HepG2 (cell line): ENCODE data around the gene GLIS1. TPM values are rescaled to one million over a fixed set of nuclear protein-coding genes. Genes with fewer than 3 reads are reported as not detected.

Experiments
- ATAC-seq: fragments of 200-7000 bp; cut with Tn5 transposase; 3 replicates; pipeline ENCODE4 v1.9.1; 2020; ENCODE audit warnings: mild to moderate bottlenecking, moderate library complexity
- BruUV-seq: library from RNA; stranded (reverse); fragments of 400-500 nt; replicated peaks from 2 replicates; lab custom pipeline; 2021; lab: Mats Ljungman, UMichigan
- CTCF ChIA-PET: fragments of 300-600 bp; formaldehyde crosslinking; extraction: SDS; loops from one replicate; lab custom pipeline; 2021; ENCODE audit warnings: low total read pairs, inconsistent platforms, low intra/inter-chr PET ratio; lab: Yijun Ruan, JAX
- POLR2A ChIA-PET: fragments of 350-600 bp; sonication (Branson Sonifier 250); formaldehyde crosslinking; loops from one replicate; lab custom pipeline; 2020; ENCODE audit warnings: antibody characterized with exemption, inconsistent platforms; lab: Yijun Ruan, JAX
- DNase-seq: peaks from one replicate; pipeline ENCODE4 v3.0.0-alpha.2; 2015; ENCODE audit warnings: low spot score
- FAIRE-seq: peaks from 3 replicates; lab custom pipeline; 2011; peaks lifted over from hg19 to GRCh38; lab: Jason Lieb, UNC
- H2AFZ ChIP-seq: one replicate; pipeline ENCODE4 v1.6.1; 2011; ENCODE audit warnings: low read length, inconsistent platforms
- H3K27ac ChIP-seq: fragments of 300-600 bp; 3 replicates; pipeline ENCODE4 v1.8.0; 2011; ENCODE audit warnings: mixed run types, mild to moderate bottlenecking, mixed read lengths, low read length, inconsistent platforms; ENCODE audit not compliant: insufficient read depth; ENCODE audit errors: extremely low read length
- H3K27me3 ChIP-seq, 2 experiments: fragments of 200-600 bp in 1 of 2; 2 replicates in 1 of 2; 3 replicates in 1 of 2; pipeline versions ENCODE4 v1.6.0 to v1.8.0; 2011; ENCODE audit warnings: low read length in 2 of 2, mild to moderate bottlenecking in 2 of 2, moderate library complexity in 2 of 2, inconsistent platforms in 1 of 2; ENCODE audit not compliant: insufficient read depth in 2 of 2, control insufficient read depth in 1 of 2
- H3K36me3 ChIP-seq, 2 experiments: fragments of 200-600 bp in 1 of 2; replicated peaks in 1 of 2; 2 replicates in 1 of 2; 3 replicates in 1 of 2; pipeline versions ENCODE4 v1.5.1 to v1.8.0; 2011; ENCODE audit warnings: low read length in 2 of 2, inconsistent platforms in 1 of 2; ENCODE audit not compliant: insufficient read depth in 2 of 2, control insufficient read depth in 1 of 2
- H3K4me1 ChIP-seq: 2 replicates; pipeline ENCODE4 v1.5.1; 2012; ENCODE audit warnings: low read length, inconsistent platforms; ENCODE audit not compliant: insufficient read depth
- H3K4me2 ChIP-seq: 2 replicates; pipeline ENCODE4 v1.6.0; 2011; ENCODE audit warnings: low read depth, low read length, inconsistent platforms
- H3K4me3 ChIP-seq, 3 experiments: fragments of 200-600 bp in 1 of 3; sonication (generic), shearing (Covaris generic) in 1 of 3; replicated peaks in 1 of 3; 2 replicates each; pipeline ENCODE4 v1.5.1; 2011 to 2016; ENCODE audit warnings: low read length in 3 of 3, inconsistent platforms in 2 of 3, low read depth in 2 of 3, mild to moderate bottlenecking in 2 of 3, control low read depth in 1 of 3, mixed read lengths in 1 of 3; ENCODE audit not compliant: insufficient read depth in 1 of 3
- H3K79me2 ChIP-seq: one replicate; pipeline ENCODE4 v1.6.1; 2011; ENCODE audit warnings: low read length, inconsistent platforms; ENCODE audit not compliant: insufficient read depth
- H3K9ac ChIP-seq: 2 replicates; pipeline ENCODE4 v1.6.0; 2011; ENCODE audit warnings: mild to moderate bottlenecking, low read depth, low read length, inconsistent platforms; ENCODE audit not compliant: insufficient read depth
- H3K9me3 ChIP-seq: 2 replicates; pipeline ENCODE4 v1.5.1; 2012; ENCODE audit warnings: mild to moderate bottlenecking, low read length
- H4K20me1 ChIP-seq: 2 replicates; pipeline ENCODE4 v1.6.0; 2011; ENCODE audit warnings: inconsistent platforms, mild to moderate bottlenecking, low read length, moderate library complexity; ENCODE audit not compliant: insufficient read depth
- ATF7-NPFF ChIP-seq: sonication (generic); formaldehyde crosslinking; IDR thresholded peaks from 2 replicates; pipeline ENCODE4 v1.8.1; 2023; ENCODE audit warnings: mild to moderate bottlenecking, low read depth, missing genetic modification reagents, moderate library complexity
- CREM ChIP-seq, 2 experiments: sonication (generic) in 1 of 2; formaldehyde crosslinking in 1 of 2; IDR thresholded peaks; 2 replicates each; pipeline versions ENCODE4 v1.4.0 to v1.6.1; 2016 to 2020; ENCODE audit warnings: antibody characterized with exemption in 1 of 2, mild to moderate bottlenecking in 1 of 2, missing genetic modification reagents in 1 of 2
- EZH2 ChIP-seq: conservative IDR thresholded peaks from 2 replicates; pipeline ENCODE4 v1.6.1; 2012; ENCODE audit warnings: mild to moderate bottlenecking, low read depth, low read length, moderate library complexity
- GABPB1 ChIP-seq: IDR thresholded peaks from 2 replicates; pipeline ENCODE4 v1.6.1; 2016; ENCODE audit warnings: mild to moderate bottlenecking, missing genetic modification reagents, moderate library complexity, missing compliant biosample characterization
- HDAC1 ChIP-seq: sonication (generic); formaldehyde crosslinking; IDR thresholded peaks from 2 replicates; pipeline ENCODE4 v1.5.1; 2020; ENCODE audit warnings: mild to moderate bottlenecking, missing genetic modification reagents
- JUNB ChIP-seq: sonication (generic); formaldehyde crosslinking; IDR thresholded peaks from 2 replicates; pipeline ENCODE4 v1.8.0; 2022; ENCODE audit warnings: missing genetic modification reagents, mild to moderate bottlenecking, borderline replicate concordance
- NR3C1 ChIP-seq: sonication (generic); formaldehyde crosslinking; IDR thresholded peaks from 2 replicates; pipeline ENCODE4 v1.4.0; 2020; ENCODE audit warnings: missing genetic modification reagents
- POGZ ChIP-seq: sonication (generic); formaldehyde crosslinking; IDR thresholded peaks from 2 replicates; pipeline ENCODE4 v1.4.0; 2020; ENCODE audit warnings: mild to moderate bottlenecking, missing genetic modification reagents
- RBFOX2 ChIP-seq: fragments of 200-400 bp; formaldehyde crosslinking; IDR thresholded peaks from 2 replicates; pipeline ENCODE4 v1.6.1; 2017; ENCODE audit warnings: low read depth, mild to moderate bottlenecking, low read length
- RFXANK ChIP-seq: IDR thresholded peaks from 2 replicates; pipeline ENCODE4 v1.6.1; 2016
- ZBTB21 ChIP-seq: sonication (generic); formaldehyde crosslinking; IDR thresholded peaks from 2 replicates; pipeline ENCODE4 v1.4.0; 2020; ENCODE audit warnings: missing genetic modification reagents
- ZNF230 ChIP-seq: sonication (generic); formaldehyde crosslinking; IDR thresholded peaks from 2 replicates; pipeline ENCODE4 v1.4.0; 2020; ENCODE audit warnings: mild to moderate bottlenecking, missing genetic modification reagents
- ZNF737 ChIP-seq: sonication (generic); formaldehyde crosslinking; IDR thresholded peaks from 2 replicates; pipeline ENCODE4 v1.5.0; 2020; ENCODE audit warnings: missing genetic modification reagents, mild to moderate bottlenecking, borderline replicate concordance
- ZNF790 ChIP-seq: sonication (generic); formaldehyde crosslinking; IDR thresholded peaks from 2 replicates; pipeline ENCODE4 v1.8.0; 2022; ENCODE audit warnings: missing genetic modification reagents, mild to moderate bottlenecking, borderline replicate concordance
- ZNF883 ChIP-seq: sonication (generic); formaldehyde crosslinking; IDR thresholded peaks from 2 replicates; pipeline ENCODE4 v1.5.1; 2020; ENCODE audit warnings: mild to moderate bottlenecking, missing genetic modification reagents; ENCODE audit errors: not compliant biosample characterization
- WGBS: methylation state at CpG from one replicate; pipeline ENCODE4 v1.1.6; 2017; ENCODE audit warnings: low lambda C conversion rate; 5-methylcytosine and 5-hydroxymethylcytosine counted together
- in situ Hi-C: cut with HindIII; loops from 2 replicates; pipeline ENCODE4 v1.10.0; 2017; ENCODE audit warnings: low pct_unique_long_range_greater_than_20kb; ENCODE audit not compliant: extremely low pct_ligation_motif_present
- intact Hi-C: fragments of 100-400 bp; cut with micrococcal nuclease; formaldehyde crosslinking; loops from one replicate; pipeline ENCODE4 v1.10.0; 2022; ENCODE audit not compliant: unreplicated experiment
- polyA plus RNA-seq, 8 experiments: library from polyadenylated mRNA; depleted of rRNA in 3 of 8; stranded (reverse) in 7 of 8; unstranded in 1 of 8; fragments of >200 nt; fragmentation: Illumina TruSeq in 4 of 8; extraction: Trizol in 4 of 8; gene quantifications; 2 replicates each; pipeline versions ENCODE4 v1.2.1 to v1.2.3, GENCODE V29; 2011 to 2016; ENCODE audit warnings: low read depth in 4 of 8, missing spikeins in 1 of 8, mixed read lengths in 1 of 8; ENCODE audit not compliant: insufficient read depth in 1 of 8
- total RNA-seq, 5 experiments: library from RNA; depleted of rRNA; stranded (reverse); fragments of >200 nt; fragmentation: Illumina TruSeq; extraction: Trizol; gene quantifications; 2 replicates each; pipeline ENCODE4 v1.2.3, GENCODE V29; 2016; ENCODE audit warnings: low read depth in 1 of 5
- TF ChIP-seq, protein P1 (sequence below): sonication (generic); formaldehyde crosslinking; IDR thresholded peaks from 2 replicates; pipeline ENCODE4 v1.9.0; 2021; ENCODE audit warnings: missing genetic modification reagents, mild to moderate bottlenecking, borderline replicate concordance
- TF ChIP-seq, protein P2 (sequence below): sonication (generic); formaldehyde crosslinking; IDR thresholded peaks from 2 replicates; pipeline ENCODE4 v1.5.1; 2020; ENCODE audit warnings: mild to moderate bottlenecking, missing genetic modification reagents

Gene GLIS1
- total and polyA plus RNA-seq, 2 of the 13 experiments (the other 11 are each of a cell fraction or from before 2014, with no cell fraction given): 0.03 TPM; not detected in 1

- no peak for TF ChIP-seq JUNB (CRISPR knock-in tag)
These were observed 151.5 kb downstream of the GLIS1 start (continued) for GRCh38 chr1:53587252-53587988.

DNA sequence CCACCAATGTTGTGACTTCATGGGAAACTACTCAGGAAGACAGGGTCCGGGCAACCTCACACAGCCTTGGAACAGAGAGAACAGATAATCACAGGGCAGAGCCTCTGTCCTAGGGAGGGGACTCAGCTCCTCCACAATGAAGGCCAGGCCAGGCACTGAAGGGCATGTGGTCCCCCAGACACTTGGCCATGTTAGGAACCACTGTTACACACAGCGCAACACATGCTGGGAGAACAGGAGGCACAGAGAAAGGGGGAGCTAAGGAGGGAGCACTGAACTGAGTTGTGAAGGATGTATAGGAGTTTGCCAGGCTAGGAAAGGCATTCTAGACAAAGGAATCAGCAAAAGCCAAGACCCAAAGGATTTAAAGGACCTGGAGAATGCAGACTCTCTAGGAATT, 152.2 kb downstream of the GLIS1 start:
- no peak for DNase-seq

More for the DNA sequence above, 152.2 kb downstream of the GLIS1 start:
- Histone ChIP-seq H3K9me3 (no peaks in the 10 kb centered on the region), H3K36me3 (no peaks in the 10 kb centered on the region), H3K27ac (no peak overlapping the region), H3K27me3 (peaks cover 6 to 39% of the 10 kb centered on the region in 2 experiments; a peak in 4 of 5 replicates), H3K4me3 (no peak overlapping the region), H3K4me2 (no peak overlapping the region), H4K20me1 (no peaks in the 10 kb centered on the region), H2AFZ (no peak overlapping the region), H3K9ac (no peak overlapping the region), H3K4me1 (no peaks in the 10 kb centered on the region), H3K79me2 (no peaks in the 10 kb centered on the region)
- no TSS peak for BruUV-seq
- ChIA-PET CTCF (no interaction called here), POLR2A (no interaction called here)
- ATAC-seq: no peak
- no peak for FAIRE-seq
- in situ Hi-C loops (no loop called here), intact Hi-C loops (no loop called here)
- WGBS: 32% methylated on average over 2 of the region's 2 CpGs
- TF ChIP-seq ZNF790 (no peak), ZBTB21 (no peak), ZNF230 (CRISPR knock-in tag) (no peak), RFXANK (no peak), GABPB1 (CRISPR knock-in tag) (no peak), ATF7-NPFF (no peak), ZNF737 (CRISPR knock-in tag) (no peak), CREM (IDR thresholded peaks at IDR 0.05) (no peak), CREM (CRISPR knock-in tag; IDR thresholded peaks at IDR 0.05) (no peak), HDAC1 (CRISPR knock-in tag) (no peak), NR3C1 (CRISPR knock-in tag) (no peak), EZH2 (no peak), POGZ (CRISPR knock-in tag) (no peak), RBFOX2 (no peak), ZNF883 (CRISPR knock-in tag) (no peak)
- TF ChIP-seq, protein P1, sequence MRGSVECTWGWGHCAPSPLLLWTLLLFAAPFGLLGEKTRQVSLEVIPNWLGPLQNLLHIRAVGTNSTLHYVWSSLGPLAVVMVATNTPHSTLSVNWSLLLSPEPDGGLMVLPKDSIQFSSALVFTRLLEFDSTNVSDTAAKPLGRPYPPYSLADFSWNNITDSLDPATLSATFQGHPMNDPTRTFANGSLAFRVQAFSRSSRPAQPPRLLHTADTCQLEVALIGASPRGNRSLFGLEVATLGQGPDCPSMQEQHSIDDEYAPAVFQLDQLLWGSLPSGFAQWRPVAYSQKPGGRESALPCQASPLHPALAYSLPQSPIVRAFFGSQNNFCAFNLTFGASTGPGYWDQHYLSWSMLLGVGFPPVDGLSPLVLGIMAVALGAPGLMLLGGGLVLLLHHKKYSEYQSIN (CRISPR knock-in tag): no peak
- TF ChIP-seq, protein P2, sequence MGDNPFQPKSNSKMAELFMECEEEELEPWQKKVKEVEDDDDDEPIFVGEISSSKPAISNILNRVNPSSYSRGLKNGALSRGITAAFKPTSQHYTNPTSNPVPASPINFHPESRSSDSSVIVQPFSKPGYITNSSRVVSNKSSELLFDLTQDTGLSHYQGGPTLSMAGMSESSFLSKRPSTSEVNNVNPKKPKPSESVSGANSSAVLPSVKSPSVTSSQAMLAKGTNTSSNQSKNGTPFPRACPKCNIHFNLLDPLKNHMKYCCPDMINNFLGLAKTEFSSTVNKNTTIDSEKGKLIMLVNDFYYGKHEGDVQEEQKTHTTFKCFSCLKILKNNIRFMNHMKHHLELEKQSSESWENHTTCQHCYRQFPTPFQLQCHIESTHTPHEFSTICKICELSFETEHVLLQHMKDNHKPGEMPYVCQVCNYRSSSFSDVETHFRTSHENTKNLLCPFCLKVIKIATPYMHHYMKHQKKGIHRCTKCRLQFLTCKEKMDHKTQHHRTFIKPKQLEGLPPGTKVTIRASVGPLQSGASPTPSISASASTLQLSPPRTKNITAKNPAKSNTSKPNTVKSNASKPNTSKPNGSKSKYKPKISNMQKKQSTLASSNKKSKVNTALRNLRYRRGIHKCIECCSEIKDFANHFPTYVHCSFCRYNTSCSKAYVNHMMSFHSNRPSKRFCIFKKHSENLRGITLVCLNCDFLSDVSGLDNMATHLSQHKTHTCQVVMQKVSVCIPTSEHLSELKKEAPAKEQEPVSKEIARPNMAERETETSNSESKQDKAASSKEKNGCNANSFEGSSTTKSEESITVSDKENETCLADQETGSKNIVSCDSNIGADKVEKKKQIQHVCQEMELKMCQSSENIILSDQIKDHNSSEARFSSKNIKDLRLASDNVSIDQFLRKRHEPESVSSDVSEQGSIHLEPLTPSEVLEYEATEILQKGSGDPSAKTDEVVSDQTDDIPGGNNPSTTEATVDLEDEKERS (CRISPR knock-in tag): no peak
